SKM-1 treated with dmso at 0.1 percent for 144 hours (cell line): ENCODE measurements around the gene DXO.
"Not testable (repeated sequence)": the region's sequence is repeated elsewhere in the genome, so short reads cannot be mapped to it uniquely, and the experiment has no call there.

Experiments used
- DNase-seq: peaks from one replicate; lab custom pipeline; 2025; ENCODE audit not compliant: unreplicated experiment; lab: John Stamatoyannopoulos, UW

DXO gene

DNA sequence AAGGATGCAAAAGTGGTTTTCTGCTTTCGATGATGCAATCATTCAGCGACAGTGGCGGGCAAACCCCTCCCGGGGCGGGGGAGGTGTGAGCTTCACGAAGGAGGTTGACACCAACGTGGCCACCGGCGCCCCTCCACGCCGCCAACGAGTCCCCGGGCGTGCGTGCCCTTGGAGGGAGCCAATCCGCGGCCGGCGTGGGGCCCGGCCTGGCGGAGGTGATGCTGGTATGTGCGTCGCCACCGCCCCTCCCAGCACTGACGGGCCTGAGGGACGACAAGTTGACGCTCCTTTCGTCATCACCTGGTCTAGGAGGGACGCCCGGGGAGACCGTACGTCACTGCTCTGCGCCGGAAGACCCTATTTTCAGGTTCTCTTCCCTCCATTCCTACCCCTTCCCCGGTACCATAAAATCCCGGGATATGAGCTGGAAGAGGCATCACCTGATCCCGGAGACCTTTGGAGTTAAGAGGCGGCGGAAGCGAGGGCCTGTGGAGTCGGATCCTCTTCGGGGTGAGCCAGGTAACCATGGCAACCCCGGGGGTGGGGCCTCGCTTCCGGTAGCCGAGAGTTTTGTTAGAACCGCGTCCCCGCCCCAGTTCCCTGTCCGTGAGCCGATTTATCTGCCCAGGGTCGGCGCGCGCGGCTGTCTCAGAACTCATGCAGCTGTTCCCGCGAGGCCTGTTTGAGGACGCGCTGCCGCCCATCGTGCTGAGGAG, at the start of gene DXO:
TSS of gene DXO (minus strand) at position 146 of the 716 bp plus-strand sequence. CDS start 463 bp downstream, outside the sequence.
- peak; percentile 96 for DNase-seq

- DNase-seq = not testable (repeated sequence)
Observed at GRCh38 chr6:32014547-32014946, 42.6 kb upstream of the DXO start, which contains the start of gene C4B. Gene C4B, plus strand, starts transcription at chr6:32014795. Its CDS starts 51 bp downstream, at chr6:32014846.

DNA sequence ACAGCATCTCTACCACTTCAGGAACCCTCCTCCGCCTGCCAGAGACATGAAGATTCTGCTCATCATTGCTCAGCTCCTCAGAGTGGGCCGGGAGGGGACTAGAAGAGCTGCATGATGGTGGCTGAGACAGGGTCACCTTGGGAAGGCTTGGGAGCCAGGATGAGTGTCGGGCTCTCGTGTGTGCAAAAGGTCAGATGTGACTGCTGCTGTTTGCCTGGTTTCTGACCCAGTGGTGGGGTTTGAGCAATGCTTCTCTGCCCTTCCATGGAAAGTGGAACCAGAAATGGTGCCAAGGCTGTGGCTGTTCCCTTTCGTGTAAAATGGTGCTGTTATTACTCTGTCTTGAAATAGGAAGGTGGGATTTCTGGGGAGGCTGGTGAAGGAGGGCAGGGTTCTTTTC, 41.8 kb upstream of the DXO start:
- not testable (repeated sequence) for DNase-seq

DNA sequence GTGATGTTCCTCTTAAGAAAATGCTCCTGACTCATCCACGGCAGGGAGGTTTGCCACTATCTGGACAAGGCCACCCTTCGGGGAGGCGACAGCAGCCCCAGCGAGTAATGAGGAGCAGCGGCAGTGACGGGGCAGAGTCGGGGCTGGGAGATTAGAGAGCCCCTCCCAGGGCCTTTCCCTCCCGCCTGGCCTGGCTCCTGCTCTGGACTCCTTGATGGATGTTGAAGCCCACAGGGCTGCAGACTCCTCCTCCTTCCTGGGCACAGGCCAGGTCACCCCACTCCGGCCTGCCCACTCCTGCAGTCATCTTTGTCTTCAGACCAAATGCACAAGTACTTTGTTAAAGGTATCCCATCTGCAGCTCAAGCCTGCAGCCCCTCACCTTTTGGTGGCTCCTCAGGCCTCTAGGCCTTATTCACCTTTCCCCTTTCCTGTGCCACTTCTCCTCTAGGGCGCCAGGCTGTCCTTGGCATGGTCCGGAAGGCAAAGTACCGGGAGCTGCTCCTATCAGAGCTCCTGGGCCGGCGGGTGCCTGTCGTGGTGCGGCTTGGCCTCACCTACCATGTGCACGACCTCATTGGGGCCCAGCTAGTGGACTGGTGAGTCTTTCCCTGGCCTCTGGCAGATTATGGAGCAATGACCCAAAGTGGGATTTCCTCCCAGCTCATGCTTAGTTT, 41.1 kb upstream of the DXO start:
- not testable (repeated sequence) for DNase-seq

- DNase-seq = not testable (repeated sequence)
Observed at GRCh38 chr6:32010856-32011530, 39.1 kb upstream of the DXO start.

DNA sequence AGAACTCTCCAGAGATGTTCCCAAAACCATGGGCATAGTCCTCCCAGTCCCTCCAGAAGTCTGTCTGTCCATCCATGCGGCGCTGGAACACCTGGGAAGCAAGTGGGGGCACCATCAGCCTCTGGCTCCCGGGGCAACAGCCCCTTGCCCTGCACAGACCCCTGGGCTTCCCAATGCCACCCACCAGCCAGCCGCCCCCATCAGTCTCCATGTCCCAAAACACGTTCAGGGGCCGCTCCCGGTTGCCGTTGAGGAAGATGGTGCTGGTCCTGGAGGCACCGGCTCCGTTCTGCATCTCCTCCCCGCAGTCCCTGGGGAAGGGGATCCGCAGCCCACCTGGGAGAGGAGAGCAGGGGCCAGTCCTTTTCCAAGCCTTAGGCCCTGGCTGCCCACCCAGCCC, 37.6 kb upstream of the DXO start:
- not testable (repeated sequence) for DNase-seq

DNA sequence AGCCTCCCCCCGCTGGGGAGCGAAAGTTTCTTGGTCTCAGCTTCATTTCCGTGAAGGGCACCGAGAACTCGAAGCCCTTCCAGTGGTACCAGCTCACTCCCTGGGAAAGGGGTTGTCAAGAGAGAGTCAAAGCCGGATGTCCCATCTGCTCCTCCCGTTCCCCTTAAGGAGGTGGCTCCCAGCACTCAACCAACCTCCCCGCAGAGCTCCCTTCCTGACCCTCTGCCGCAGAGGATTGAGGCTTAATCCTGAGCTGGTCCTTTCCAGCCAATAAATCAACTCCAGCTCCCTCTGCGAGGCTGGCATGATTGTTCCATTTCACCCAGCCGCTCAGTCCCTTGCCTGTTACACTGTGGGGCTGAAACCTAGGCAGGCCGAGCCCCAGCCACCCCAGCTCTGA, 36.7 kb upstream of the DXO start:
- not testable (repeated sequence) for DNase-seq

GRCh38 chr6:32008037-32008436, 36.1 kb upstream of the DXO start:
- not testable (repeated sequence) for DNase-seq

DNA sequence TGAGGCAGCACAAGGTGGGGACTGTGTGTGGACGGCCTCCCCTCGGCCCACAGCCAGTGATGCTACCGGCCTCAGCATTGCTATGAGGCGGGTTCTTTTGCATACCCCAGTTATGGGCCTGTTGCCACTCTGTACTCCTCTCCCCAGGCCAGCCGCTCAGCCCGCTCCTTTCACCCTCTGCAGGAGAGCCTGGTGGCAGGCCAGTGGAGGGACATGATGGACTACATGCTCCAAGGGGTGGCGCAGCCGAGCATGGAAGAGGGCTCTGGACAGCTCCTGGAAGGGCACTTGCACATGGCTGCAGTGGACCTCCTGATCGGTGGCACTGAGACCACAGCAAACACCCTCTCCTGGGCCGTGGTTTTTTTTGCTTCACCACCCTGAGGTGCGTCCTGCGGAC, 35.1 kb upstream of the DXO start:
- DNase-seq = not testable (repeated sequence)

- not testable (repeated sequence) for DNase-seq
Observed at GRCh38 chr6:32005991-32006529, 34.1 kb upstream of the DXO start.

DNA sequence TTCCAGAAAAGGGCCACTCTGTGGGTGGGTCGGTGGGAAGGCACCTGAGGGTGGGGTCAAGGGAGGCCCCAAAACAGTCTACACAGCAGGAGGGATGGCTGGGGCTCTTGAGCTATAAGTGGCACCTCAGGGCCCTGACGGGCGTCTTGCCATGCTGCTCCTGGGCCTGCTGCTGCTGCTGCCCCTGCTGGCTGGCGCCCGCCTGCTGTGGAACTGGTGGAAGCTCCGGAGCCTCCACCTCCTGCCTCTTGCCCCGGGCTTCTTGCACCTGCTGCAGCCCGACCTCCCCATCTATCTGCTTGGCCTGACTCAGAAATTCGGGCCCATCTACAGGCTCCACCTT, 33.6 kb upstream of the DXO start:
- not testable (repeated sequence) for DNase-seq

DNA sequence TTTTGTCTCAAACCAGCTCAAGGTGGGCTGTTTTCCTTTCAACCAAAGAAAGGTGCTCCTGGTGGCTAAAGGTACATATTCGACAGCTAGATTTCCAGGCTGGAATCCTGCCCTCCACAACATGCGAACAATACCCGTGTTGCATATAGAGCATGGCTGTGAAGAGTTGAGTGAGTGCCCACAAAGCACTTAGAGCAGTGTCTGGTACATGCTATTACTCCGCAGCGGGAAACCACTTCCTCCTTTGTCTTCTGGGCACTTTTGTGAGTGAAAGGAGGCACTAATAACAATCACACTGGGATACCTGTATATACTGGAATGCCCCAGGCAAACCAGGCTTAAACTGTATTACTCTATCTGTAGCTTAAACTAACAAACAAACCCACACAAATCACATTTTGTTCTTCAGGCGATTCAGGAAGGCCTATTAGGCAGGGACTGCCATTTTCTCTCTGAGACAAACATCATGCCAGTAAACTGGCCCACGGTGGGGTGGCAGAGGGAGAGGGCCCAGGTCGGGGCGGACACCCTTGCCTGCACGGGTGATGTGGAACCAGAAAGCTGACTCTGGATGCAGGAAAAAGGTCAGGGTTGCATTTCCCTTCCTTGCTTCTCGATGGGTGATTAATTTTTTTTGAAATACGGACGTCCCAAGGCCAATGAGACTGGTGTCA, 33.1 kb upstream of the DXO start:
- DNase-seq = not testable (repeated sequence)

- not testable (repeated sequence) for DNase-seq
Observed at GRCh38 chr6:32004393-32004792, 32.5 kb upstream of the DXO start.

DNA sequence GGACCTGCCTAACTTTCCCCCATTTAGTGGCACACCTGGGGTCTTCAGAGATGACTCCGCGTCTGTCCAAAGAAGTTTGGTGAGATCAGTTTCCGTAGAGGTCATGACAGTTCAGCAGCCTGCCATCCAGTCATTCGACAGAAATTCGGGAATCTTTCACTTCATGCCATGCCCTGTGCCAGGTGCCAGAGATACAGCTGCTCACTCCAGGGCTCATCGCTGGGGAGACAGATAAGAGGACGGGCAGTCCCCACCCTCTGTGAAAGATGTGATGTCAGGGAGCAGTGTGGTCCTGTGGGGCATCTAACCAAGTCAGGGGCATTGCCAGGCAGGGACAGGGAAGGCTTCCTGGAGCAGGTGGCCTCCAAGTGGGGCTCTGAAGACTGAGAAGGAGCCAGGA, 31.4 kb upstream of the DXO start:
- not testable (repeated sequence) for DNase-seq

GRCh38 chr6:32002546-32003268, 30.8 kb upstream of the DXO start:
- not testable (repeated sequence) for DNase-seq

DNA sequence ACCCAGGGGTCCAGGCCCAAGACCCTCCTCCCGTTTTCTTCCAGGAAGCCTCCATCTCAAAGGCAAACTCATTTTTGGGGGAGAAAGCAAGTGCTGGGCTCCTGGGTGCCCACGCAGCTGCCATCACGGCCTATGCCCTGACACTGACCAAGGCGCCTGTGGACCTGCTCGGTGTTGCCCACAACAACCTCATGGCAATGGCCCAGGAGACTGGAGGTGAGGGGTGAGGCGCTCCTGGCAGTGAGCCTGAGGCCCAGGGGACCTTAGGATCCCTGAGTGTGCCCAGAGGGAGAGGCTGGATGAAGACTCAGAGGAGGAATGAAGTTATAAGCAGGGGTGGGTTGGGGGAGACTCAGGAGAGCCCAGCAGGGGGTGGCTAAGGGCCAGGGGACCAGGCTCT, 24.4 kb upstream of the DXO start:
- not testable (repeated sequence) for DNase-seq

GRCh38 chr6:31994421-31994820, 22.5 kb upstream of the DXO start:
- not testable (repeated sequence) for DNase-seq

DNA sequence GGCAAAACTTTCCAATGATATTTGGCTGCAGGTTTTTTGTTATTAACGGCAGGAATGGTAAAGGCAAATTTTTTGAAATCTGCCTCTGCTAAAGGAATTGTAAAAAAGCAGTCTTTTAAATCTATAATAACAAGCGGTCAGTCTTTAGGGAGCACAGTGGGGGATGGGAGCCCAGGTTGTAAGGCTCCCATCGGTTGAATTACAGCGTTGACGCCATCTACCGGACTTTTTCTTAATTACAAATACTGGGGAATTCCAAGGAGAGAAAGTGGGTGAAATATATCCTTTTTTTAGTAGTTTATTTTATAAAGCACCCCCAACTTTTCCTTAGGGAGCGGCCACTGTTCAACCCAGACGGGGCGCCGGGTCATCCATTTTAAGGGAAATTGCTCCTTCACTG, 17.4 kb upstream of the DXO start:
- not testable (repeated sequence) for DNase-seq

DNA sequence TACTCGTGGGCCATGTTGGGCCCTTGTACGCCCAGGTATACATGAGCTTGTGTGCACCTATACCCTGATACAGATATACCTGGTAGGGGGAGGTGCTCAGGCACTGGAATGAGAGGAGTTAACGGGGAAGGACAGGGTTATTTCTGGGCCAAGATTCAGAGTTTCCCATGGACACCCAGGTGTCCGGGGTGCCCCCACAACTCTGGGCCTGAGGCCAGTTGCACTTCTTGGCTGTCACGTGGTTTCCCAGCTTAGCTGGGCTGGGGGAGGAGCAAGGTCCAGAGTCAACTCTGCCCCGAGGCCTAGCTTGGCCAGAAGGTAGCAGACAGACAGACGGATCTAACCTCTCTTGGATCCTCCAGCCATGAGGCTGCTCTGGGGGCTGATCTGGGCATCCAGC, 9.8 kb upstream of the DXO start, which contains the start of gene C4A:
TSS of gene C4A (plus strand) at position 314 of the 400 bp plus-strand sequence. CDS start at position 365, 51 bp downstream.
- DNase-seq = not testable (repeated sequence)

- not testable (repeated sequence) for DNase-seq
Observed at GRCh38 chr6:31980998-31981397, 9.1 kb upstream of the DXO start.
